Panc1 (cell line): Measurements from ENCODE around the gene TMEM63C.

ENCODE experiments used
- POLR2AphosphoS5 ChIP-seq: IDR thresholded peaks from 2 replicates; pipeline ENCODE4 v1.6.1; 2012; ENCODE audit warnings: mild to moderate bottlenecking, low read depth, low read length, moderate library complexity
- SIN3A ChIP-seq: IDR thresholded peaks from 2 replicates; pipeline ENCODE4 v1.6.1; 2012; ENCODE audit warnings: low read depth, mild to moderate bottlenecking, low read length, moderate library complexity, borderline replicate concordance; ENCODE audit not compliant: insufficient read depth
- TCF7L2 ChIP-seq: IDR thresholded peaks from 2 replicates; pipeline ENCODE4 v1.6.1; 2011; ENCODE audit warnings: mild to moderate bottlenecking, low read depth, low read length, inconsistent platforms
- TF ChIP-seq, protein P1 (sequence below): fragments of 450-650 bp; IDR thresholded peaks from 2 replicates; pipeline ENCODE4 v1.5.1; 2017; ENCODE audit warnings: mild to moderate bottlenecking
- TF ChIP-seq, protein P2 (sequence below), 2 experiments: IDR thresholded peaks; 2 replicates each; pipeline ENCODE4 v1.6.1; 2011 to 2012; ENCODE audit warnings: low read depth in 2 of 2, control low read depth in 1 of 2, low read length in 1 of 2, mild to moderate bottlenecking in 1 of 2, moderate library complexity in 1 of 2; ENCODE audit not compliant: insufficient read depth in 1 of 2

DNA sequence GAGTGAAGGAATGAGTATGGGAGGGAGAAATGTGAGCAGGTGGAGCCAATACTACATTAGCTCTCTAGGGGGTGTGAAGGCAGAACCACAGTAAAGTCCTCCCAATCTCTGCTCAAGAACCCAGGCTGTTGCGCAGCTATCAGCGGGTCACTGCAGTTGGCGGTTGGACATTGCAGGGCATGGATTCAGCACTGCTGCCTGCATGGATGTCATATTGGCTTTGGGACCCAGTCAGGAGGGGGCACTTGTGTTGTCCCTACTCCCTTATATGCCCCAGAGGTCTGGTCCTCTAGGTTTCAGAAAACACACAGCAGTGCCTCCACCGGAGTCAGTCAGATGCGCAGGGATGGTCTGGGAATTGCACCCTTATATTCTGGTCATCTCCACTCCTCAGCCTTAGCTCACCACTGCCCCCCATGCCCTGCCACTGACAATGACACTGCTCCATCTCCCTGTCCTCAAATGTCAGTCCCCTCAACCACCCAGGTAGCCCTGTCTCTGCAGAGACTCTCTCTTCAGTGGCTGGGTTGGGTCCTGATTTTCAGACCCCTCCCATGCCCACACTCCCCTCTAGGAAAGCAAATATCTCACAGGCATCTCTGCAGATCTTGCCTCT is 49.6 kb upstream of the TMEM63C start:
- TF ChIP-seq, protein P1, sequence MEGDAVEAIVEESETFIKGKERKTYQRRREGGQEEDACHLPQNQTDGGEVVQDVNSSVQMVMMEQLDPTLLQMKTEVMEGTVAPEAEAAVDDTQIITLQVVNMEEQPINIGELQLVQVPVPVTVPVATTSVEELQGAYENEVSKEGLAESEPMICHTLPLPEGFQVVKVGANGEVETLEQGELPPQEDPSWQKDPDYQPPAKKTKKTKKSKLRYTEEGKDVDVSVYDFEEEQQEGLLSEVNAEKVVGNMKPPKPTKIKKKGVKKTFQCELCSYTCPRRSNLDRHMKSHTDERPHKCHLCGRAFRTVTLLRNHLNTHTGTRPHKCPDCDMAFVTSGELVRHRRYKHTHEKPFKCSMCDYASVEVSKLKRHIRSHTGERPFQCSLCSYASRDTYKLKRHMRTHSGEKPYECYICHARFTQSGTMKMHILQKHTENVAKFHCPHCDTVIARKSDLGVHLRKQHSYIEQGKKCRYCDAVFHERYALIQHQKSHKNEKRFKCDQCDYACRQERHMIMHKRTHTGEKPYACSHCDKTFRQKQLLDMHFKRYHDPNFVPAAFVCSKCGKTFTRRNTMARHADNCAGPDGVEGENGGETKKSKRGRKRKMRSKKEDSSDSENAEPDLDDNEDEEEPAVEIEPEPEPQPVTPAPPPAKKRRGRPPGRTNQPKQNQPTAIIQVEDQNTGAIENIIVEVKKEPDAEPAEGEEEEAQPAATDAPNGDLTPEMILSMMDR: no peak
- no peak for TF ChIP-seq POLR2AphosphoS5
- TF ChIP-seq TCF7L2: no peak
- TF ChIP-seq SIN3A: no peak
- TF ChIP-seq, protein P2, sequence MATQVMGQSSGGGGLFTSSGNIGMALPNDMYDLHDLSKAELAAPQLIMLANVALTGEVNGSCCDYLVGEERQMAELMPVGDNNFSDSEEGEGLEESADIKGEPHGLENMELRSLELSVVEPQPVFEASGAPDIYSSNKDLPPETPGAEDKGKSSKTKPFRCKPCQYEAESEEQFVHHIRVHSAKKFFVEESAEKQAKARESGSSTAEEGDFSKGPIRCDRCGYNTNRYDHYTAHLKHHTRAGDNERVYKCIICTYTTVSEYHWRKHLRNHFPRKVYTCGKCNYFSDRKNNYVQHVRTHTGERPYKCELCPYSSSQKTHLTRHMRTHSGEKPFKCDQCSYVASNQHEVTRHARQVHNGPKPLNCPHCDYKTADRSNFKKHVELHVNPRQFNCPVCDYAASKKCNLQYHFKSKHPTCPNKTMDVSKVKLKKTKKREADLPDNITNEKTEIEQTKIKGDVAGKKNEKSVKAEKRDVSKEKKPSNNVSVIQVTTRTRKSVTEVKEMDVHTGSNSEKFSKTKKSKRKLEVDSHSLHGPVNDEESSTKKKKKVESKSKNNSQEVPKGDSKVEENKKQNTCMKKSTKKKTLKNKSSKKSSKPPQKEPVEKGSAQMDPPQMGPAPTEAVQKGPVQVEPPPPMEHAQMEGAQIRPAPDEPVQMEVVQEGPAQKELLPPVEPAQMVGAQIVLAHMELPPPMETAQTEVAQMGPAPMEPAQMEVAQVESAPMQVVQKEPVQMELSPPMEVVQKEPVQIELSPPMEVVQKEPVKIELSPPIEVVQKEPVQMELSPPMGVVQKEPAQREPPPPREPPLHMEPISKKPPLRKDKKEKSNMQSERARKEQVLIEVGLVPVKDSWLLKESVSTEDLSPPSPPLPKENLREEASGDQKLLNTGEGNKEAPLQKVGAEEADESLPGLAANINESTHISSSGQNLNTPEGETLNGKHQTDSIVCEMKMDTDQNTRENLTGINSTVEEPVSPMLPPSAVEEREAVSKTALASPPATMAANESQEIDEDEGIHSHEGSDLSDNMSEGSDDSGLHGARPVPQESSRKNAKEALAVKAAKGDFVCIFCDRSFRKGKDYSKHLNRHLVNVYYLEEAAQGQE (IDR thresholded peaks at IDR 0.05; ENCODE audit: insufficient read depth in 1 of 2, low read depth in 2 of 2, low read length in 1 of 2): no peak
